Mesenteric fat pad (tissue), 1 donor: ENCODE measurements around the gene TMEM209. TPM values are rescaled to one million over a fixed set of nuclear protein-coding genes. Genes with fewer than 3 reads are reported as not detected.
A peak's percentile ranks its signal among the peaks of the same experiment; 100 is the strongest.

Source experiments
- DNase-seq: peaks from one replicate; pipeline ENCODE4 v3.0.0-alpha.2; 2020; ENCODE audit warnings: low spot score
- total RNA-seq: library from RNA; stranded (reverse); fragmentation: NEBNext Ultra II Directional; extraction: Animal tissue kit (Norgen Biotek cat#: 25700); gene quantifications from one replicate; pipeline ENCODE4 v1.2.1, GENCODE V29; 2021
- donor health status: DM: yes; HTN: yes; CAD: no.

Gene TMEM209
- total RNA-seq, 1 donor from 2014 or later, result 17.2 TPM

GRCh38 chr7:130145424-130146100 lies 59.6 kb downstream of the TMEM209 start:
- DNase-seq, result no peak

DNA sequence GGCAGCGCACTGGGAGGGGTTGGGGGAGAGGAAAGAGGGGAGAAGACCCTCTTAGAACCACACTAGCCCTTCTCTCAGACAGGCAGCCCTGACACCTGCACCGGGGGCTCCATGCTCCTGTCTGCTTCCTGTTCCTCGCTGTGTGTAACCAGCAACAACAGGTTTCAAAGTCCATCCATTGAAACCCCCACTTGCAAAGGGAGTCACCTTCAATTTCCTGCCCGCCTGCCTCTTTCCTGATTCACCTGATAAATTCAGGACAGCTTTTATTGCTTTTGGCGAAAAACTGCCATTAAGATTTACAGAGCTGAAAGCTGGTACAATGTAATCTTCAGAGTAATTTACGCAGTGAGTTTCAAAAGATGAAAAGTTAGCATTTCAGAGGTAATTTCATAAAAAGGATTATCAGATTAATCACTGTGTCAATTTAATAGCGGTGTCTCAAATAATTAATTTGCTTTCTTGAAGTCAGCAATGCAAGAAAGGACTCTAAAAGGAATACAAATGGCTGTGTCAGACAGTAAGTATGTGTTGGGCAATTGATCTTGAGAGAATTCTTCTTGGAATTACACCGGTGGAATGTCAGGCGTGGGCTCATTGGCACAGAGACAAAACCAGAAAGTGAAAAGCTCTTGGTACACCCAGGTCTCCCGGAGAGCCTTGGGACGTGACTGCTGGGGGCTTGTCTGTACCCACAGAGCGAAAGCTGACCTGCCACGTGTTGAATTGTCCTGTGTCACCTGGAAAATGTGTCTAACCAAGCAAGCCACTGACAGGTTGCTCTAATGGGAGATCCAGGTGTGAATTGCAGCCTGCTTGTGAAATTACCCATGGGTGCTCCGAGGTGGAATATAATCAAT lies 60.7 kb downstream of the TMEM209 start:
- peak; percentile 87 for DNase-seq

DNA sequence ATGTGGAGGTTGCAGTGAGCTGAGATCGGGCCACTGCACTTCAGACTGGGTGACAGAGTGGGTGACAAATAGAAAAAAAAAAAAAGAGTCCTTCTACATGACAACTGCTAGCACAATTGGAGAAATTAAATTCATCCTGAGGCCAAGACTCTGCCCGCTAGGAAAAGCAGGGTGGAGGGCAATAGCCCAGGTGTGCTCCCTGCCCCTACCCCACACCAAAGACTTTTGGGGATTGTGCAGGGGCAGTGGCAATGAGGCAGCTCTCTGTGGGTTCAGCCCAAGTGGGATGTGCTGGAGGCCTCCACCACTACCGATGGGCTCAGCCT lies 61.3 kb downstream of the TMEM209 start:
- no peak for DNase-seq

GRCh38 chr7:130143334-130143732 lies 61.9 kb downstream of the TMEM209 start:
- no peak for DNase-seq

- peak; percentile 65 for DNase-seq
Measured at GRCh38 chr7:130142654-130143333, 62.4 kb downstream of the TMEM209 start.

DNA sequence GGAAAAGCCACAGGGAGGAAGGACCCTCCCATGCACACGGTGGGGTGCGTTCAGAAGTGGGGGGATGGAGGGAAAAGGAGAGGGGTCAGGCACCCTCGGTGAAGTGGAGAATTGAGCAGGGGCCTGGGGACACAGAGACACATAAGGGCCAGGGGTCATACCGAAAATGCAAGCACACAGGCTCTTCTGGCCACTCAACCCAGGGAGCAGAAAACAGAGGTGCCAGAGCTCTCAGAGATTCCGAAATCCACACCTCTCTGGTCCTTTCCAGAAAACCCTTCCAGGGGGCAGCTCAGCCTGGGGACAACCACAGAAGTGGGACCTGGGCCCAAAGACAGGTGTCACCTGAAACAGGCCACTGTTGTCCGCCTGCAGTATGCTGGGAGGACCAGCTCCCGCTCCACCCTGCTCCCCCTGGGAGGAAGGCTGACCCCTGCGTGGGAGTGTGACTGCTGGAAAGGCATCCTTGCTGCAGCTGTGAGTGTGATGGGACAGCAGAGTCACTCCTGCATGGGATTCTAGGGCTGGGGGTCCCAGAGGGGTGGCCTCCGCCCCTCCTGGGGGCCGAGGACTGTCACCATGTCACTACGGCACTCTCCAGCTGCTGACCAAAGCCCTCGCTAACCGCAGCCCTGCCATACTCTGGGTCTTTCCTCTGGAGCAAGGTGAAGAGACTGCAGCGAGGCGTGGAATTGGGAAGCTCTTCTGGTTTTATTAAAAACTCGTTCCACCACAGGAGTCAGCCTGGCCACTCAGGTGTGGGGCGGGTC lies 63.1 kb downstream of the TMEM209 start:
- peak; percentile 87 for DNase-seq

GRCh38 chr7:130141161-130141883 lies 63.9 kb downstream of the TMEM209 start:
- DNase-seq, result peak; percentile 89

DNA sequence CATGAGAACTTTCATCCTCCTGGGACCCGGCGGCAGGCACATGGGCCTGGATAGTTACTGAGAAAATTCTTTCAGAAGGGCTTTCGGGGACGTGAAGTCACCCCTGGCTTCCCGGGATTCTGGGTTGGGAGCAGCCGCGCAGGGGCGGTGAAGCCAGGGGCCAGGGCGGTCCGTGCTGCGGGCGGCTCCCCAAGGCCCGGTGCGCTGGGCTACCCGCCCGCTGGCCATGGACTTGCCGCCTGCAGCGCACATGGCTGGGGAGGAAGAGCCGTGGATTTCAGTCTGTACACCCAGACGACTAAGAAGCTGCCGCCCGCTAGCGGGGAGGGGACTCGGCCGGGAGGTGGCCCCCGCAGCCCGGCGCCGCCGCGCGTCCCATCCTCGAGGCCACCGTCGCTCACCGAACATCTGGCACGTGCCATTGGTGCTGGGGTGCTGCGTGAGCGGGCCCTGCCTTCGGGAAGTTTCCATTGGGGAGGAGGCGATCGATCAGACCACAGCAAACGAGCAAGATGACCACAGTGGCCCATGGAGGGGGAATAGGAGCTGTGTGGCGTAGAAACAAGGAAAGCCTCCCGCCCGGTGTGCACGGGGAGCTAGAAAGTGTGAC lies 64.5 kb downstream of the TMEM209 start:
- DNase-seq, result peak; percentile 83

- no peak for DNase-seq
Measured at GRCh38 chr7:130139193-130139960, 65.8 kb downstream of the TMEM209 start.

DNA sequence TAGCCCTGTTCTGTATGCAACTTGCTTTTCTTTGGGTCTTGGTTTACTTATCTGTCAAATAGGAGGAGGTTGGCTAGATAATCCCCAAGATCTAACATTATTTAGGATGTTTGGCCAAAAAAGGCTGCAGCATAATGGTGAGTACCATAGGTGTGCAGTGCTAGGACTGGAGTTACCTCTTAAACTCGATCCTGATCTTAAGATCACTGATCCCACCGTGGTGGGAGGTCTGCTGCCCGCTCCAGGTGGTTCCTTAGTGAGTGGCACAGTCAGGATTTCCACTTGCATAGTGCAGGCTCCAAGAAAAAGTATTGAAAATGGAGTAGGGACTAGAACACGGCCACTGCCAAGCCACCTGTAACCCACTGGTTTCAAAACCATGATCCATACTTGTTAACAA lies 68.0 kb downstream of the TMEM209 start:
- no peak for DNase-seq

DNA sequence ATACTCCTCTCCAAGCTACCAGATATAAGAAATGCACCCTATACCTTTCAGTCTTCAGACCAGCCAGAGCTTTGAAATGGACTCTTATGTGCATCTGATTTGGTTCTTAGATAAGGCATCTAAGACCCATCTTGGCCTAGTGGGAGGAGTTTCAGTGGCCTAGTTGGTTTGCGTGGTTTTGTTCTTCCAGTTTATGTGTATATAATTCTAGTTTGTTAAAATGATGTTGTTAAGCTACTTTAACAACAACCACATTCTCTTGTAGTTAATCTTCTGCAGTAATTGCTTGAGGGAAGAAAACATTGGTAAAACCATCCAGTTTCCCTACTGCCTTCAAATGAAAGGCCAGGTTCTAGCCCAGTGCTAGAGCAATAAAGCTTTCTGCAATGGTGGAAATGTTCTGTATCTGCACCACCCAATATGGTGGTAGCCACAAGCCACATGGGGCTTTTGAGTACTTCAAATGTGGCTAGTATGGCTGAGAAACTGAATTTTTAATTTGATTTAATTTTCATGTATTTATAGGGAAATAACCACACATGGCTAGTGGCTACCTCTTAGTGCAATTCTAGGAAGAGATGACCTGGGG lies 68.5 kb downstream of the TMEM209 start:
- DNase-seq, result no peak

- no peak for DNase-seq
Measured at GRCh38 chr7:130135208-130136205, 69.7 kb downstream of the TMEM209 start.

DNA sequence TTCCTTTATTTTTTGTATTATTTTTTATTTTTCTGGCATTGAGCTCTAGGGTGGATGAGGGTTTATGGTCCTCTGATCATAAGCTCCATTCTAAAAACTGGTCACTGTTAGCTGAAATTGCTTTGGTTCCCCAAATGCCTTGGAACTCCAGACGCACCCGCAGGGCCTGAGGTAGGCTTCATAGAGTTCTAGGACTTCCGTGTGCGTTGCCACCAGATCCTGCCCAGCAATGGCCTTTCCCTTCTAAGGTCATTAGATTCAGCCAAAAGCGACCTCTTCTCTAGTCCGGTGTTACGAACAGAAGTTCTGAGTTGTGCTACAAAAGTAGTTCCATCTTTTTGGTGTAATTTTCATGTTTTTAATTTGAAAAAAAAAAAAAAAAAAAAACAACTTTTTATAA lies 70.5 kb downstream of the TMEM209 start:
- no peak for DNase-seq

DNA sequence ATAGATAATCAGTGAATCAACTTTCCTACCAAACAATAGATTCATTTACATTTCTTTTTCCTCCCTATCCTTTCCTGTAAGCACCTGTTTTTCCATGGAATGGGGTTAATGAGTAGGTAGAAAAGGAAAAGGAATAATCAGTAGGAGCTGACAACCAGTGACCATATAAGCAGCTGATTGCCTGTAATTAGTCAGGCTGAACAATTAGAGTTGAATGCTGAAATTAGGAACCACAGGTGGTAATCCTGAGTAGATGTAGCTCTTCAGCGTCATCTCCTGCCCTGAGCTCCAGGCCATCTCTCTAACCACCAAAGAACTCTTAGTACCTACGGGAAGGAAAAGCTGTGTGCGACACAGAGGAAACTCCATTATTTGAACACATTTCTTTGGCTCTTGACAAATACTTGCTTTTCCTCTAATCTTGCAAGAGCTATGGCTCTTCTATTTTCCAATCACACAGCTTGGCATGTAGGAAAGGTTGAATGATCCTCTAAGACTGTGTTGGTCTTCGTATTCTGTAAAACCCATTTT lies 71.0 kb downstream of the TMEM209 start:
- DNase-seq, result no peak

GRCh38 chr7:130133029-130133782 lies 72.0 kb downstream of the TMEM209 start:
- DNase-seq, result no peak

DNA sequence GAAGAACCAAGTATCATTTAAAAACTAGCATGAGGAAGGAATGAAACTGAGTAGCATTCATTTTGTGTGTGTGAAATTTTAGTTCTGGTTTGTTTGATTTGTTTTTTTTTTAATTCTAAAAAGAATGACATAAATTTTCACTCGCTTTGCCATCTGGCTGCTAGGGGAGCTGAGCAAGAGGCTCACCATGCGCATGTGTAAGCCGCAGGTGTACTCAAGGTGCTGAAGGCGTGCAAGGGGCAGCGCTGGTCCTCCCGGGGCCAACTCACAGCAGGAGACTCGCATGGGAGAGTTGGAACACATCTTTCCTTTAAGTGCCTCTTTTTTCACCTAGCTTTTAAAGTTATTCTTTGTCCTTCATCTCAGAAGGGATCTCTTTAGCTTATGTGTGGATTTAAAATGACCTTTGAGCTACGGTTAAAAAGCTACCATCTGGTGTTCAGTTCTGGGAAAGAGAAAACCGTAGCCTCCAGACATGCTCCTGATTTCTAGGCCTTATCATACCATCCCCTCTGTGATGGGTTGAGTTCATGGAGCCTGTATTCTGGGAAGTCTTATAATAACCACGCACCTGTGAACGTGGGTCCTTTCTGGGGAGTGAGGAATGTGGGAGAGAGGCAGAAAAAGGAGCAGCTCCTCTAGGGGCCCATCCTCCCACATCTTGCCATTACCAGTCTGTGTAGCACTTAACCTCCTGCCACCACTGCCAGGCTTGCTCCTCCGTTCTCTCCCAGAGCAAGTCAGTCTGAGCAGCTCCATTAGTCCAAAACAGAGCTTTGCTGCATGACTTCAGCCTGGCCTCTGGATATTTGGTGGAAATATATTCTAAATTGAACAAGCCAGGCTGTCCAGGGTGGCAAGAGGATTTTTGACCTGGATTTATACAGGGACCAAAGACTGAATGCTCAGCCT lies 73.0 kb downstream of the TMEM209 start:
- DNase-seq, result no peak
